GM19351 (cell line): Measurements from ENCODE around the gene ATXN2.
"Not testable (repeated sequence)": the region's sequence is repeated elsewhere in the genome, so short reads cannot be mapped to it uniquely, and the experiment has no call there.

Experiments used
- ATAC-seq: cut with Tn5 transposase; IDR thresholded peaks from one replicate; pipeline ENCODE4 v1.9.1; 2021; ENCODE audit warnings: mild to moderate bottlenecking, moderate library complexity; ENCODE audit not compliant: unreplicated experiment

Gene ATXN2

DNA sequence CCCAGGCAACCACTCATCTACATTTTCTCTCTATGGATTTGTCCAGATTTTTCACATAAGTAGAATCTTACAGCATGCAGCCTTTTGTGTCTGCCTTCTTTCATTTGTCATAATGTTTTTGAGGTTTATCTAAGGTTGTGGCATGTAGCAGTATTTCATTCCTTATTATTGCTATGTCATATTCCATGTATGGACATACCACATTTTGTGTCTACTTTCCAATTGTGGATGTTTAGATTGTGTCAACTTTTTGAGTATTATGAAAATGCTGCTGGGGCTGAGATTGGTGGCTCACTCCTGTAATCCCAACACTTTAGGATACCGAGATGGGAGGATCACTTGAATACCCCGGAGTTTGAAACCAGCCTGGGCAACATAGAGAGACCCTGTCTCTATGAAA is 3.2 kb upstream of the ATXN2 start:
- no peak for ATAC-seq

DNA sequence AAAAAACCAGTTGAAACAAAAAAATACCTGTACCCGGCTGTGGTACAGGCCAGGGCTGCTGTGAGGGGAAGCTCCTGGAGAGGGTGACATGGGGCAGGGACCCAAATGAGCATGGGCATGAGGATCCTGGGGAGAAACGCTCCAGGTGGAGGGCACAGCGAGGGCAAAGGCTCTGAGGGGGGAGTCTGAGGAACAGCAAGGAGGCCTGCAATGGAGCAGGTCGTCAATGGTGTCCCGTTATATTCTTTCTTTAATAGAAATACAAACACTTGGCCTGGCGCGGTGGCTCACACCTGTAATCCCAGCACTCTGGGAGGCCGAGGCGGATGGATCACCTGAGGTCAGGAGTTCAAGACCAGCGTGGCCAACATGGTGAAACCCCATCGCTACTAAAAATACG is 1.9 kb upstream of the ATXN2 start:
- ATAC-seq = not testable (repeated sequence)

DNA sequence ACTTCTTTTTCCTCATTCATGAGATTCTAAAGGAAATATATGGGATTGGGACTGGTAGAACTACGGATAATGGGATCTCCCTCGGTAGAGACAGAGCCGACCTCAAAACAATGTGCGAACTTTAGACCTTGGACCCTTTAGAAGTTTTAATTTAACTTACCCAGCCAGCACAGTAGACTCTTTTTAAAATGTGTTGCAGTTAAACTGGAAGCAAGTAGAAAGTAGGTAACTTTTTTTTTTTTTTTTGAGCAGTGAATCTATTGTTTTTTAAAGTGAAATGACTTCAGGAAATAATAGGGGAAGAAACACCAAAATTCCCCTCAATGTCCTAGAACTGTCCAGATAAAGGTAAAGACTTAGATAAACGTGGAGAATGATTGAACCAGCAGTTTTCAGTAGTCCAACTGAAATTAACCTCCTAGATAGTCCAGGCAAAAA is 1.1 kb upstream of the ATXN2 start:
- ATAC-seq = no peak

DNA sequence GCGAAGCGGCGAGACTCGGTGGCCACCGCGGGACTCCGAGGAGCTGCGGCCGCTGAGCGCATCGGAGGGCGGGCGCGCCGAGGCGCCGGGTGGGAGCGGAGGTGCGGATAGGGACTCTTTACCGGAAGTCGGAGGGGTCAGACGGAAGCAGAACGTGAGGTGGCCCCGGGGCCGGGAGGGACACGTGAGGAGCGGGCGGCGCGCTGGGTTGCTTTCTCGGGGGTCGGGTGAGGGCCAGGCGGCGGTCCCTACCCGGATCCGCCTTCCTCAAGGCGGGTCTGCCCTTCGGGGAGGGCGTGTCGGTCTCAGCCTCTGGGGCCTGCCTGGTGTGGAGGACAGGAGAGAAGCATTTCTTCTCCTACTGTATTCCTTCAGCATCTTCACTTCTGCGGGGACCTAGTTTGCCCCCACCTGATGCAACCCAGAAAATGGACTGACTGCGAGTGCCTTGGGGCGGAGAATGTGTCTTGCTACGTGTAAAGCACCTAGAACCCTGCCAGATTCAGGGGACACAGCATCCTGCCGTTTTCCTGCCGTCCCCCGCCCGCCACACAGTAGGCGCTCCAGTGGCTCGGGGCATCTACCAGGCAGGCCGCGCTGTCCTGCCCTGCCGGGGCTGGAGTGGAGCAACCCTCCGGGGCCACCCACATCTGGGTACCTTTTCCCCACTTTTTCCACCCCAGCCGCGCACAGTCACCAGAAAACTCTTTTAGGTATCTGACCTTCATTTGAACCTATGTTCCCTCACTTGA is 514 bp upstream of the ATXN2 start:
- ATAC-seq = peak; percentile 73

DNA sequence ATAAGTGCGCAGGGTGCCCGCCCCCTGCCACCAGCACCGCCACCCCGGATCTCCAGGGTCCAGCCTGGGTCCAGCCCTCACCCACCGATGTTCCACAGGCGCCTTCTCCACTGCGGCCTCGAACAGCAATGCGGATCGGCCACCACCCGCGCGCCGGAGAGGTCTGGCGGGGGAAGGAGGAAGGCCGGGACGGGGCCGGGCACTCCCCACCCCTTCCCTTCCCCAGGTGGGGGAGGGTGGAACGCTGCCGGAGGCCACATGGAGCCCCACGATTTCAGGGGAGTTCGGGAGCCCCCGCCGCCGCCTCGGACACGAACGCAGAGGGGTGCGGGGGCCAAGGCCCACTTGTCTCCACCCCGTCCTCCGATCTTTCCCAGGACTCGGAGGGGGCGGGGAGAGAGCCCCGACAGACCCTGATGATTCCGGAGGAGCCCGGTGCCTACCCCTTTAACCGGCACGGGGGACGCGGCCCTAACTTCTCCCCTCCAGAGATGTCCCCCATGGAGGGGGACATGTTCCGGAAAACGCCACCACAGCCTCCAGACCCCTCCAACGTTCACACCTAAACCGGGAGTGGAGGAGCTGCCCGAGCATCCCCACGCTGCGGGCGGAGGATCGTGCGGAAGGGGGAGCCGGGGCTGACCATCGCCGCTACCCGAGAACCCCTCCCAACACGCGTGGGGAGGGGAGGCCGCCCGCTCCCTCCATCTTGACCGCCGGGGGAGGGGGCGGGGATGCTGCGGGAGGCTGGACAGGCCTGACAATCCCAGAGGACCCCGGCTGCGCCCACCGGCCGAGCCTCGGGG is 1.1 kb downstream of the ATXN2 start:
- peak; percentile 7 for ATAC-seq

DNA sequence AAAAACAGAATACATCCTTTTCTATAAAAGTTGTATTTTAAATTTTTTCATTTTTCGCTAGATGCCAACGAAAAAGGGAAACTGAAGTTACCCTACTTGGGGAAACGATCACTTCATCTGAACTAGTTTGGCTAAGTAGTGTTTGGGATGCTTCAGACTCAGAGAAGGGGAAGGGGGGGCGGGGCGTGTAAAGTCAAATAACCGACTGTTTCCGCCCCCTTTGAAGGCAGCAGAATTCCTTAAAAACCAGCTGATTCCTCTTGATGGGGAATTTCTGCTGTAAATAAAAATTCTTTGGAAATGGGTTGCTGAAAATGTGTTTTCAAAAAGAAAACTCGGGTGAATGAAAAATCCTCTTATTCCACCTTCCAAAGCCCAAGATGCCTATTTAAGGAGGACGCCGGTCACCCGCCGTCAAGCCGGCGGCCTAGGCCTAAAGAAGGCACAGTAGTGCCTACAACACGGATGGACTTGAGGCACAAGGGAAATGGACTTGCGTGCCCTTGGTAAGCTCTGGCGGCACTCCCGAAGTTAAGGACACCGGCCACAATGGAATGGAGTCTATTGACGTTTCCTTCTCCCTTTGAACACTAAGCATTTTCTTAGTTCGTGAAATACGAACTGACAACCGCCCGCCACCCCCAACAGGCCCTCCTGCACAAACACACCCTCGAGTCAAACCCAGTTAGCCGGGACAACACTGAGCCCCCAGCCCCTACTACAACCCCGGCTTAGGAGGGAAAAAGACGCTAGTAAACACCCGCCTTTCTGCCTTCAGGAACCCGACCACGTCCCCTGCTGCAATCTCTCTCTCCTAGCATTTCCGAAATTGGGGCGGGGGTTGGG is 1.9 kb downstream of the ATXN2 start:
- ATAC-seq = no peak

DNA sequence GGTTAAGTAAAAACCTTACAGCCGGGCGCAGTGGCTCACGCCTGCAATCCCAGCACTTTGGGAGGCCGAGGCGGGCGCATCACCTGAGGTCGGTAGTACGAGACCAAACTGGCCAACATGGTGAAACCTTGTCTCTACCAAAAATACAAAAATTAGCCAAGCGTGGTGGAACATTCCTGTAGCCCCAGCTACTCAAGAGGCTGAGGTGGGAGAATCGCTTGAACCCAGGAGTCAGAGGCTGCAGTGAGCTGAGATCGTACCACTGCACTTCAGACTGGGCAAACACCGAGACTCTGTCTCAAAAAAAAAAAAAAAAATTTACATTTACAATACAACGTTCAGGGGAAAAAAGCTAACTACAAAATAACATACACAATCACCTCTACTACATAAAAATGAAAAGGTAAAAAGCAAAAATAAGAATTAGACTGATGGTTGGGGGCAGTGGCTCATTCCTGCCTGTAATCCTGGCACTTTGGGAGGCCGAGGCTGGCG is 3.7 kb downstream of the ATXN2 start:
- not testable (repeated sequence) for ATAC-seq

DNA sequence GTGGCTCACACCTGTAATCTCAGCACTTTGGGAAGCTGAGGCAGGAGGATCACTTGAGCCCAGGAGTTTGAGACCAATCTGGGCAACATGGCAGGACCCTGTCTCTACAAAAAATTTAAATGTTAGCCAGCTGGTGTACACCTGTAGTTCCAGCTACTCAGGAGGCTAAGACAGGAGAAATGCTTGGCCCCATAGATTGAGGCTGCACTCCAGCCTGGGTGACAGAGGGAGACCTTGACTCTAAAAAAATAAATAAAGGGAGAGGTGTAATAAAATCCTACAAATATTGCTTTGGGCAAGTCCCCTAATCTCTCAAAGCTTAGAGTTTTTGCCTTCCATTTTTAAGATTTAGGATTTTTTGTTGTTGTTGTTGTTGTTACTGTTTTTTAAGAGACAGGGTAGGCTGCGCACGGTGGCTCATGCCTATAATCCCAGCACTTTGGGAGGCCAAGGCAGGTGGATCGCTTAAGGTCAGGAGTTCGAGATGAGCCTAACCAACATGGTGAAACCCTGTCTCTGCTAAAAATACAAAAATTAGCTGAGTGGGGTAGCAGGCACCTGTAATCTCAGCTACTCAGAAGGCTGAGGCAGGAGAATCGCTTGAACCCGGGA is 7.6 kb downstream of the ATXN2 start:
- not testable (repeated sequence) for ATAC-seq

DNA sequence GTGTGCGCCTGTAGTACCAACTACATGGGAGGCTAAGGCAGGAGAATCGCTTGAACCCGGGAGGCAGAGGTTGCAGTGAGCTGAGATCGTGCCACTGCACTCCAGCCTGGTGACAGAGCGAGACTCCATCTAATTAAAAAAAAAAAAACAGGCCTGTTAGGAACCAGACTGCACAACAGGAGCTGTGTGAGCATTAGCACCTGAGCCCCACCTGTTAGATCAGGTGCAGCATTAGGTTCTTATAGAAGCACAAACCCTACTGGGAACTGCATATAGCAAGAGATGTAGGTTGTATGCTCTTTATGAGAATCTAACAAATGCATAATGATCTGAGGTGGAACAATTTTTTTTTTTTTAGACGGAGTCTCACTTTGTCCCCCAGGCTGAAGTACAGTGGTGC is 8.6 kb downstream of the ATXN2 start:
- ATAC-seq = no peak

DNA sequence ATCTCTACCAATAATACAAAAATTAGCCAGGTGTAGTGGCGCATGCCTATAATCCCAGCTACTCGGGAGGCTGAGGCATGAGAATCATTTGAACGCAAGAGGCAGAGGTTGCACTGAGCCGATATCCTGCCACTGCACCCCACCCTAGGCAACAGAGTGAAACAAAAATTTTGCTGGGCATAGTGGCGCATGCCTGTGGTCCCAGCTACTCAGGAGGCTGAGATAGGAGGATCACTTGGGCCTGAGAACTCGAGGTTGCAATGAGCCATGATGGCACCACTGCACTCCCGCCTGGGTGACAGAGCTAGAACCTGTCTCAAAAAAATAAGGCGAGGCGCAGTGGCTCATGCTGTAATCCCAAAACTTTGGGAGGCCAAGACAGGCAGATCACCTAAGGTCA is 9.5 kb downstream of the ATXN2 start:
- no peak for ATAC-seq

DNA sequence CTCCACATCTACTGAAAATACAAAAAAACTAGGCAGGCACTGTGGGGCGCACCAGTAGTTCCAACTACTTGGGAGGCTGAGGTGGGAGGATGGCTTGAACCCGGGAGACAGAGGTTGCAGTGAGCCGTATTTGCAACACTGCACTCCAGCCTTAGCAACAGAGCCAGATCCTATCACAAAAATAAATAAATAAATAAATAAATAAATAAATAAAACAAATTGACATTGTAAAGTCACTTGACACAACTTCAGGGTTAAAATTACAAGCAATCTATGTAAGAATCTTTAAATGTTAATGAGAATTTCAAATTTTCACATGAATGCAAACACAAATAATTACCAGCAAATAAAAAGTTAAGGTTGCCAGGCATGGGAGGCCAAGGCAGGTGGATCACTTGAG is 11.1 kb downstream of the ATXN2 start:
- no peak for ATAC-seq

DNA sequence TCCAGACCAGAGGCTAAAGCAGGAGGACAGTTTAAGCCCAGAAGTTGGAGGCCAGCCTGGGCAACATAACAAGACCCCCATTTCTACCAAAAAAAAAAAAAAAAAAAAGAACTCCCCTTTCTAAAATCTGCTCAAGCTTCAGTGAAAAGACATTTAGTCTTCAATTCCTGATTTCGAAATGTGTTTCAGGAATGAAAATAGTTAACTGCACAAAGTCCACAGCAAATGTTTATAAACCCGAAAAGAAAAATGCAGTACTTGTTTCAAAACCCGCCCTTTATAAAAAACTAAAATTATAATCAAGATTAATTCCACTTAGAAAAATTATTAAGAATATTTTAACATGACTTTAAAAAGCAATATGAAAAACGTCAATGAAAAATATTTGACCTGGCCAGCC is 12.1 kb downstream of the ATXN2 start:
- ATAC-seq = no peak

DNA sequence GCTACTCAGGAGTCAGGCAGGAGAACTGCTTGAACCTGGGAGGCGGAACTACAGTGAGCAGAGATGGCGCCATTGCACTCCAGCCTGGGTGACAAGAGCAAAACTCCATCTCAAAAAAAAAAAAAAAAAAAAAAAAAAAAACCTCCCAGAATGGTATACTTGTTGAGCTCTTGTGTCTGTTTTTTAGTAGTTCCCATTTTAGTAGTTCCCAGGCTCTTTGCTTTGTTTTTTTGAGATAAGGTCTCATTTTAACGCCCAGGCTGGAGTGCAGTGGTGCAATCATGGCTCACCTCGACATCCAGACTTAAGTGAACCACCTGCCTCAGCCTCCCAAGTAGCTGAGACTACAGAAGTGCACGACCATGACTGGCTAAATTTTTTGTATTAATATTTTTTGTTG is 13.4 kb downstream of the ATXN2 start:
- no peak for ATAC-seq

DNA sequence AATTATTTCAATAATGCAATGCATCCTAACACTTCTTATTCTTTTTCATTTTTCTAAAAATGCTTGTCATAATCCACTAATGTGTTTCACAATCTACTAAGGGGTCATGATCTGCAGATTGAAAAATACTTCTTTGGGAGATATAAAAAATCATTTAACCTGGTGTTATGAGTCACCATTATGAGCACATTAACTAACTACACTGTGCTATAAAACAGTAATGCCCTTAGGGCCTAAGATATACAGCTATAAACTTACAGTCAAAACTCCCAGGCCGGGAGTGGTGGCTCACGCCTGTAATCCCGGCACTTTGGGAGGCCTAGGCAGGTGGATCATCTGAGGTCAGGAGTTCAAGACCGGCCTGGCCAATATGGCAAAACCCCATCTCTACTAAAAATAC is 14.2 kb downstream of the ATXN2 start:
- ATAC-seq = no peak

DNA sequence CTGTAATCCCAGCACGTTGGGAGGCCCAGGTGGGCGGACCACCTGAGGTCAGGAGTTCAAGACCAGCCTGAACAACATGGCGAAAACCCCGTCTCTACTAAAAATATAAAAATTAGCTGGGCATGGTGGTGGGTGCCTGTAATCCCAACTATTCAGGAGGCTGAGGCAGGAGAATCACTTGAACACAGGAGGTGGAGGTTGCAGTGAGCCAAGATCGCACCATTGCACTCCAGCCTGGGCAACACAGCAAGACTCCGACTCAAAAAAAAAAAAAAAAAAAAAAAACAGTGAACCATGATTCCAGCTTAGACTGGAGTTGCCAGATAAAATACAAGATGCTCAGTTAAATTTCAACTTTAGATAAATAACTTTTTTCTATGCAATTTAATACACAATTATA is 15.6 kb downstream of the ATXN2 start:
- ATAC-seq = not testable (repeated sequence)

DNA sequence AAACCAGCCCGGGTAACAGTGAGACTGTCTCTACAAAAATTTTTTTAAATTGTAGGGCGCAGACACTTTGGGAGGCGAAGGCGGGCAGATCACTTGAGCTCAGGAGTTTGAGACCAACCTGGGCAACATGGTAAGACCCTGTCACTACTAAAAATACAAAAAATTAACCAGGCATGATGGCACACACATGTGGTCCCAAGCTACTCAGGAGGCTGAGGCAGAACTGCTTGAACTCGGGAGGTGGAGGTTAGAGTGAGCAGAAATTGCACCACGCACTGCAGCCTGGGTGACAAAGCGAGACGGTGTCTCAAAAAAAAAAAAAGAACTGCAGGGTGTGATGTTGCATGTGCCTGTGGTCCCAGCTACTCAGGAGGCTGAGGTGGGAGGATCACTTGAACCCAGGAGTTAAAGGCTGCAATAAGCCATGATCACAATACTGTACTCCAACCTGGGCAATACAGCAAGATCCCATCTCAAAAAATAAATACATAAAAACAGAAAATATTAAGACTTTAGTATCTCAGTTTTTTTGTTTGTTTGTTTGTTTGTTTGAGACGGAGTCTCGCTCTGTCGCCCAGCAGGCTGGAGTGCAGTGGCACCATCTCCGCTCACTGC is 16.9 kb downstream of the ATXN2 start:
- no peak for ATAC-seq

DNA sequence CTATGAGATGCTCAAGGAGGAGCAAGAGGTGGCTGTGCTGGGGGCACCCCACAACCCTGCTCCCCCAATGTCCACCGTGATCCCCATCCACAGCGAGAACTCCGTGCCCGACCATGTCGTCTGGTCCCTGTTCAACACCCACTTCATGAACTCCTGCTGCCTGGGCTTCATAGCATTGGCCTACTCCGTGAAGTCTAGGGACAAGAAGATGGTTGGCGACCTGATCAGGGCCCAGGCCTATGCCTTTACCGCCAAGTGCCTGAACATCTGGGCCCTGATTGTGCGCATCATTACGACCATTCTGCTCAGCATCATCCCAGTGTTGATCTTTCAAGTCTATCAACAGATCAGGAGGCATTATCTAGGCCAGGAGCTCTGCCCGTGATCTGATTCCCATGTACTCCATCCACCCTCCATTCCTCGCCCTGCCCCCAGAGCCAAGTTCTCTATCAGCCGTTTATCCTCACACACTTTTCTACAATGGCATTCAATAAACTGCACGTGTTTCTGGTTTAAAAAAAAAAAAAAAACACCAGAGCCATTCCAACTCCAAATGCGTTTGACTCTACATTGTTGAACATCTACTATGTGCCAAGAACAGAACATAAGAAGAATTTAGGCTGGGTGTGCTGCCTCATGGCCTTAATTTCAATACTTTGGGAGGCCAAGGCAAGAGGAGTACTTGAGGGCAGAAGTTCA is 17.5 kb downstream of the ATXN2 start:
- ATAC-seq = no peak

DNA sequence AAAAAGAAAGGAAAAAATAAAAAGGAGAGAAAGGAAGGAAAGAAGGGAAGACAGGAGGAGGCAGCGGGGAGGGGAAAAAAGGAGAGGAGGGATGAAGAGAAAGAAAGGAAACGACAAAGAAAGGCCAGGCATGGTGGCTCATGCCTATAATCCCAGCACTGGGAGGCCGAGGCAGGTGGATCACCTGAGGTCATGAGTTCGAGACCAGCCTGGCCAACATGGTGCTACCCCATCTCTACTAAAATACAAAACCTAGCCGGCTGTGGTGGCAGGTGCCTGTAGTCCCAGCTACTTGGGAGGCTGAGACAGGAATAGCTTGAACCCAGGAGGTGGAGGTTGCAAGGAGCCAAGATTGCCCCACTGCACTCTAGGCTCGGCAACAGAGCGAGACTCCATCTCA is 18.4 kb downstream of the ATXN2 start:
- no peak for ATAC-seq

DNA sequence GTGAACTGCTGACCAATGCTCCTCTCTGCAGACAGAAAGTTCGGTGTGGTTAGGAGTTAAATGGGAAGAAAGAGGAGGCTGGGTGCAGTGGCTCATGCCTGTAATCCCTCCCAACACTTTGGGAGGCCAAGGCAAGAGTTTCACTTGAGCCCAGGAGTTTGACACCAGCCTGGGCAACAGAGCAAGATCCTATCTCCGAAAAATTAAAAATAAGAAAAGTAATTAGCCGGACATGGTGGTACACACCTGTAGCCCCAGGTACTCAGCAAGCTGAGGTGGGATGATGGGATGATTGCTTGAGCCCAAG is 19.0 kb downstream of the ATXN2 start:
- ATAC-seq = no peak

DNA sequence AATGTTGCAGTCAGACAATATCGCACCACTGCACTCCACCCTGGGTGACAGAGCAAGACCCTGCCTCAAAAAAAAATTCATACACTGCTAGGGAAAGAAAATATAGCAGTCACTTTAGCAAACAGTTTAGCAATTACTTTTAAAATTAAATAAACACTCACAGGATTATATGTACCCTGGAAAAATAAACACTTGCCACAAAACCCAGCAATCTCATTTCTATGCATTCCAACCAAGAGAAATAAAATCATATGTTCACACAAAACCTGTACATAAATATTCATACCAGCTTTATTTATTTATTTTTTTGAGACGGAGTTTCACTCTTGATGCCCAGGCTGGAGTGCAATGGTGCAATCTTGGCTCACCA is 20.2 kb downstream of the ATXN2 start:
- ATAC-seq = no peak
